ENCODE data around the gene TENM4. TPM values are rescaled to one million over a fixed set of nuclear protein-coding genes. Genes with fewer than 3 reads are reported as not detected.

Gene TENM4
- total and polyA plus RNA-seq, 2 of the 8 experiments (the other 6 are each of a cell fraction or from before 2014, with no cell fraction given), result 3.5 to 7.2 TPM

DNA sequence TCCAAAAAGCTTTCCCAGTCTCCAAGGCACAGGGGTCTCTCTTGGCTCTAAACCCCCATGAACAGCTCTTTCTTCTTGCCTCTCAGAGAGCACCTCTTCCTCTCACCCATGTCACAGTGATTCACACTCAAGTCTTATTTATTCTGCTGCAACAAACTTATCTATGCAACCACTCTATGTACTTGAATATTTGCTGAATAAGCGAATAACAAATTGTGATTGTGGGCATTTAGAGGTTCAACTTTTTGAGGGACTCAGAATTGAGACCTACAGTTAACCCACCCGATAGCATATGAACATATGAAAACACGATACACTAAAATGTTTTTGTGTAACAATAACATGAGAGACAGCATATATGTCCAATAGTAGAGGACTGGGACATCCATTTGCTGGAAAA is 729.1 kb downstream of the TENM4 start:
- no peaks in the 10 kb centered on the region for H3K36me3 ChIP-seq (ENCODE audit: control insufficient read depth in 2 of 4, insufficient read depth in 4 of 4, low read length in 3 of 4)
- 89% methylated on average over 3 of the region's 3 CpGs; no CpG with 5 or more reads in 1 of the 2 experiments for WGBS, 2 experiments (ENCODE audit: extremely low coverage in 1 of 2, insufficient coverage in 1 of 2, insufficient read length in 1 of 2, insufficient replicate concordance in 2 of 2, low coverage in 1 of 2, low lambda C conversion rate in 2 of 2, missing lambda C conversion rate in 1 of 2)
- TF ChIP-seq SIX5 (IDR thresholded peaks at IDR 0.05; ENCODE audit: low read depth, low read length) (no peak), TAF1 (IDR thresholded peaks at IDR 0.05; ENCODE audit: low read depth, low read length) (no peak), SIRT6 (IDR thresholded peaks at IDR 0.05; ENCODE audit: low read length) (no peak), MAFK (IDR thresholded peaks at IDR 0.05; ENCODE audit: low read depth, low read length) (peak; percentile 82), YY1 (IDR thresholded peaks at IDR 0.05; ENCODE audit: low read depth, low read length) (no peak), HDAC6 (IDR thresholded peaks at IDR 0.05; ENCODE audit: low read depth, low read length) (no peak)
- no peak overlapping the region for H4K5ac ChIP-seq (ENCODE audit: insufficient read length, low read depth, low read length)
- H3K79me2 ChIP-seq (ENCODE audit: control insufficient read depth in 1 of 2, insufficient read depth in 2 of 2, low read length in 2 of 2), result no peaks in the 10 kb centered on the region
- no peaks in the 10 kb centered on the region for H3K4me1 ChIP-seq (replicated peaks in 1 of 4; ENCODE audit: control insufficient read depth in 3 of 4, insufficient read depth in 4 of 4, low read length in 3 of 4)
- no peak overlapping the region for H3K18ac ChIP-seq (ENCODE audit: extremely low read depth, low read length)
- H3K23ac ChIP-seq (ENCODE audit: insufficient read length), result no peak overlapping the region
- no peak overlapping the region for H3K4ac ChIP-seq (replicated peaks; ENCODE audit: insufficient read length, low read depth, low read length)
- no peak for DNase-seq (ENCODE audit: low read depth in 1 of 2, low spot score in 2 of 2)
- H2AFZ ChIP-seq (ENCODE audit: low read length), result no peak overlapping the region
- H2BK15ac ChIP-seq (ENCODE audit: low read length), result no peak overlapping the region
- no peaks in the 10 kb centered on the region for H3K79me1 ChIP-seq (ENCODE audit: low read depth, low read length)
- H2BK5ac ChIP-seq (ENCODE audit: low read depth, low read length), result no peak overlapping the region
- no peak for FAIRE-seq
- no peak overlapping the region for H3K4me2 ChIP-seq (ENCODE audit: insufficient read depth in 1 of 2, low read depth in 2 of 2, low read length in 2 of 2)
- H3K27ac ChIP-seq (ENCODE audit: low read depth, low read length), result no peak overlapping the region
- no peak overlapping the region for H3K9ac ChIP-seq (replicated peaks in 1 of 4; ENCODE audit: extremely low read depth in 1 of 4, low read depth in 3 of 4, low read length in 3 of 4)
- no peak overlapping the region for H3K4me3 ChIP-seq (ENCODE audit: extremely low read depth in 1 of 4, insufficient read depth in 2 of 4, low read depth in 3 of 4, low read length in 4 of 4)
- no peak overlapping the region for H2BK120ac ChIP-seq (replicated peaks; ENCODE audit: low read depth, low read length)
- no peak overlapping the region for H4K8ac ChIP-seq (ENCODE audit: extremely low read depth, insufficient read depth, low read length)
- H3K9me3 ChIP-seq (ENCODE audit: insufficient read depth in 2 of 2, low read depth in 1 of 2, low read length in 1 of 2), result no peaks in the 10 kb centered on the region
- H4K91ac ChIP-seq (replicated peaks; ENCODE audit: insufficient read length, low read length), result no peak overlapping the region
- H3K27me3 ChIP-seq (replicated peaks in 1 of 4; ENCODE audit: control insufficient read depth in 3 of 4, extremely low read depth in 1 of 4, insufficient read depth in 3 of 4, low read length in 3 of 4), result no peaks in the 10 kb centered on the region
- no peaks in the 10 kb centered on the region for H3K23me2 ChIP-seq (ENCODE audit: low read depth, low read length)
- H2AK5ac ChIP-seq (ENCODE audit: low read depth, low read length), result no peak overlapping the region
- H2BK20ac ChIP-seq (ENCODE audit: low read length), result no peak overlapping the region
- POLR2A ChIA-PET (ENCODE audit: partially characterized antibody), result no interaction called here
- H3K14ac ChIP-seq (ENCODE audit: insufficient read length), result no peak overlapping the region
- CTCF ChIA-PET (ENCODE audit: partially characterized antibody), result interaction anchor here (0.5 to 1.4 kb wide), 3 partner anchors 64 to 68 kb away, joined by 3 read pairs; no protein-coding TSS in a partner anchor
- H4K20me1 ChIP-seq (replicated peaks in 1 of 2; ENCODE audit: control insufficient read depth in 1 of 2, insufficient read depth in 2 of 2, low read length in 2 of 2), result peaks cover 0 to 2% of the 10 kb centered on the region in 2 experiments
- H2BK12ac ChIP-seq (ENCODE audit: low read depth, low read length), result no peak overlapping the region
- no peak overlapping the region for H3K56ac ChIP-seq (replicated peaks; ENCODE audit: insufficient read length, low read depth, low read length)
